HG03135 (cell line): ENCODE data around the gene CDKN2B.
"Not testable (repeated sequence)": the region's sequence is repeated elsewhere in the genome, so short reads cannot be mapped to it uniquely, and the experiment has no call there.

ENCODE experiments used
- ATAC-seq: cut with Tn5 transposase; IDR thresholded peaks from one replicate; pipeline ENCODE4 v1.9.1; 2021; ENCODE audit warnings: mild to moderate bottlenecking, moderate library complexity; ENCODE audit not compliant: unreplicated experiment

Gene CDKN2B, protein sequence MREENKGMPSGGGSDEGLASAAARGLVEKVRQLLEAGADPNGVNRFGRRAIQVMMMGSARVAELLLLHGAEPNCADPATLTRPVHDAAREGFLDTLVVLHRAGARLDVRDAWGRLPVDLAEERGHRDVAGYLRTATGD

DNA sequence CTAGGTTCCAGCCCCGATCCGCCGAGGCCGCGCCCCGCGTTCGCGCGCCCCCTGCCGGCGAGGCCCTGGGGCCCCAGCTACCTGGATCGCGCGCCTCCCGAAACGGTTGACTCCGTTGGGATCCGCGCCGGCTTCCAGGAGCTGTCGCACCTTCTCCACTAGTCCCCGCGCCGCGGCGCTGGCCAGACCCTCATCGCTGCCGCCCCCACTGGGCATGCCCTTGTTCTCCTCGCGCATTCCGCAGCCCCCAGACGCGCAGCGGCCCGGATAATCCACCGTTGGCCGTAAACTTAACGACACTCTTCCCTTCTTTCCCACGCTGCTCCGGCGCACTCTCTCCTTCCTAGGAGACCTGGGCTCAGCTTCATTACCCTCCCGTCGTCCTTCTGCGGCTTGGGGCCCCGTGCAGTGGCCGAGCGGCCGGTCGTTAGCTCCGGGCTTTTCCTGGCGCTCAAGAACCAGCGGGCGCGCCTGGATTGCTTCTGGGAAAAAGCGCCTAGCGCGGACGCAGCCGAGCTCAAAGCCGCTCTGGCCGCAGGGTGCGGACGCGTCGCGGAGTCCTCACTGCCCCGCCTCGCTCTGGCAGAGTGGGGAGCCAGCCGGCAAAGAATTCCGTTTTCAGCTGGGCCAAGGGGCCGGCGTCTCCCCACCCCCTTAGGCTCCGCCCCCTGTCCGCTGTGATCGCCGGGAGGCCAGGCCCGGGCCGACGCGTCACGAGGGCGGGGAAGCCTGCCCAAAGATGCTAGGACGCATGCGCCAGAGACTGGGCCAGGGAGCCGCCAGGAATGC lies at the start of gene CDKN2B:
CDKN2B (minus strand) TSS at position 589 of the 789 bp plus-strand sequence; CDS start at position 237, 352 bp downstream.
- ATAC-seq = peak; percentile 92

DNA sequence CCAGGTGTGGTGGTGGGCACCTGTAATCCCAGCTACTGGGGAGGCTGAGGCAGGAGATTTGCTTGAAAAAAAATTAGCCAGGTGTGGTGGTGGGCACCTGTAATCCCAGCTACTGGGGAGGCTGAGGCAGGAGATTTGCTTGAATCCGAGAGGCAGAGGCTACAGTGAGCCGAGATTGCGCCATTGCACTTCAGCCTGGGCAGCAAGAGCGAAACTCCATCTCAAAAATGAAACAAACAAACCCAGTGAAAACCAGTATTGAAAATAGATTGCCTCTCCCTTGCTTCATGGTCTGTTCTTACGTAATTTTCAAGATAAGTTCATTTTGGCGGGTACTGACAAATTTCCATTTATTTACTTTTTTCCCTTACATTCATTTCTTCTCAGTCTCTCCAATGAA lies 48.9 kb upstream of the CDKN2B start:
- not testable (repeated sequence) for ATAC-seq

DNA sequence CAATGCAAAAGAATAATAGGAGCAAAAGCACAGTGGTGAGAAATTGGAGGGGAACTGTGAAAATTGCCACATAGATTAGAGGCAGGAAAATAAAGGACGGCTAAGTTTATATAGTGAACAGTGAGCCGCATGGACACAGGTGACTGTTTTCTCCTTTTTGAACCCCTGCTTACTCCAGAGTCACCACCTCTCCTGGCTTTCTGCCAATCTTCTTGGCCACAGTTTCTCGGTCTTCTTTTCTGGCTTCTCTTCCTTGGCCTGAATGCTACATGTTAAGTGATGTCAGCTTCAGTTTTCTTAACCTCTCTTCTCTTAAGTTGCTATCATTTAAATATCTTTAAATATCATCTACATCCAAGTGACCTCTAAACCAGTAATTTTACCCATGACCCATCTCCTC lies 47.3 kb upstream of the CDKN2B start:
- ATAC-seq = no peak

DNA sequence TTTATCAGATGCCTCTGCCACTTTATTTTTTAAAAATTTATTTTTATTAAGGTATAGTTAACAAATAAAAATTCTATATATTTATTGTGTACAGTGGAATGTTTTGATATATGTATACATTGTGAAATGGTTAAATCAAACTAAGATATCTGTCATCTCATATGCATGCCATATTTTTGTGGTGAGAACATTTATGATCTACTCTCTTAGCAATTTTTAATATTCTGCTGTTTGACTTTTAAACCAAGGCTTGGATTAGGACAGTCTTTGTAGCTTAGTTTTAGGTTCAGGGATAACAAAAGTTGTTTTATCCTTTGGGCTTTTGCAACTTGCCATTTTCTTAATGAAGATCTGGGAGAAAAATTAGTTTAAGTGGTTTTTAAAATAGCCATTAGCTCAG lies 46.0 kb upstream of the CDKN2B start:
- ATAC-seq = no peak

DNA sequence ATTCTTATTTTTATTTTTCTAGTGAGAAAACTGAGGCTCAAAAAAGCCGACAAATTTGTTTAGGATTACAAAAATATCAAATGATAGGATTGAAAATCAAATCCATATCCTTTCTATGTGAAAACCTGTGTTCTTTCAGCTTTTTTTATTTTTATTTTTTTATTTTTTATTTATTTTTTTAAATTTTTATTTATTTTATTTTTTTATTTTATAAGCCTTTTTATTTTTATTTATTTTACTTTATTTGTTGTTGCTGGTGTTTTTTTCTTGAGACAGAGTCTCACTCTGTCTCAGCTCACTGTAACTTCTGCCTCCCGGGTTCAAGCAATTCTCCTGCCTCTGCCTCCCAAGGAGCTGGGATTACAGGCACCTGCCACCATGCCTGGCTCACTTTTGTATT lies 45.4 kb upstream of the CDKN2B start:
- no peak for ATAC-seq

DNA sequence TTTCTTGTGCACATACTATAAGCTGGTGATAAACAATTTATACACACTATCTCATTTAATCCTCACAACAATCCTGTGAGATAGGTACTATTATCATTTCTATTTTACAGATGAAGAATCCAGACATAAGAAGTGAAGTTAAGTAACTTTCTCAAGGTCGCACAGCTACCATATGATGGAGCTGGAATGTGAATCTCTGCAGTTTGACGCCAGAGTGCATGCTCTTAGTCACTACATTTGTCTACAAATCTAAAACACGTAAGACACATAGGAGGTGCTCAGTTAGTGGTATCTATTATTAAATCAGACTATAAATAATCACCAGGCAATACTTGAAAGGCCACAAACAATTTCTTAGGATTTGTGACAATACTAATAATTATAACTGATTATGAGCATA lies 45.0 kb upstream of the CDKN2B start:
- no peak for ATAC-seq

DNA sequence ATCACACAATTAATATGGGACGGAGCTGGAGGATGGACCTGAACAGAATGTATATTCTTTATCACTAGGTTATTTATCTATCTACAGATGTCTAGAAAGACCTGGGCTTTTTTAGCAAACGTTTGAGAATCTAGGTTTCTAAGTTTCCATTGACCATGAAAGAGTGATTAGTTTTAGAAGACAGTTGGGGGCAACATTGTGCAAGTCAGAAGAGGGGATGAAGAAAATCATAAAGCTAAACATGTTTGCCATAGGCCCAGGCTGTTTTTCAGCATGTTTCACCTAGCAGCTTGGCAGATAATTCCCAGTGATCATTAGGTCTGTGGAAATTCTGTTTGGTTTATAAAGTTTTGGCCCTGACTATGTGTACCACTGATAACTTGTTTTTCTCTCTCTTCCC lies 44.1 kb upstream of the CDKN2B start:
- no peak for ATAC-seq

DNA sequence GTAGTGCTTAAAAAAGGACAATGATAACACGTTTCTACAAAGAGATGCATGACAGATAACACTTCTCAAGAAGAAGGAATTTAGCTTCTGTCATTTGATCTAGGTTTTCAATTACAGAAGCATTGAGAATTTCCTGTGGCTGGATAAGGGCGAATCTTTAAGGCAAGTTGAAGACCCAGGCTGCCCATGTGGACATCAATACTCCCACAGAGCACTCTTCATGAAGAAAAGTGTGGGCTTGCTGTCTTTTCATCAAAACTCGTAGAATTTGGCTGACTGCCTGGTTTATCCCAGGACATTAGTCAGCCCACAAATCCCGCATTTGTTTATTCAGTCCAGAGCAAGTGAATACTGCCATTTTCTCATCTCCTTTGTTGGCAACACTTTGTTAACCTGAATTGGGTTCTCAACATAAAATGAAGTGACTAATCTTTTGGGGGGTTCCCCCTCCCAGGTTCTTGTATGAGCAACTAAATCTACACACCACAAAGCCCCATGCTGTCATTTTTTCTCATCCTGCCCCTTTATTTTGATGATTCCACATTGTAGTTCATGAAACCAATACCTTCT lies 43.4 kb upstream of the CDKN2B start:
- no peak for ATAC-seq

DNA sequence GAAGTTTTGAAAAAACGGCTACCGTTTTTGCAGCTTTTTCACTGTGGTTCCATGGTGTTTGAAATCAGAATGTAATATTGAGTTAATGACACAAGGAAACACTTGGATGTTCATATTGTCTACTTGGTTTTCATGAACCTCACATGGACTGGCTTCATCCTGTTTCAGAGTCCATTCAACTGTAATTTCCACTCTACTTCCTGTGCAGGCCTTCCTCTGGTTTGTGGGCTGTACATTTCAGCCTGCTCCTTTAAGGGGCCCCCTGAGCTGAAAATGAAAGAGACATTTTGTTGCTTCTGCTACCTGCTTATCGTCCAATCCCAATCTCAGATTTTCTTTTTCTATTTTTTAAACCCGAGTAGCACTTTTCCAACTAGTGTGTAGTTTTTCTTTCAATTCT lies 41.8 kb upstream of the CDKN2B start:
- peak; percentile 83 for ATAC-seq

DNA sequence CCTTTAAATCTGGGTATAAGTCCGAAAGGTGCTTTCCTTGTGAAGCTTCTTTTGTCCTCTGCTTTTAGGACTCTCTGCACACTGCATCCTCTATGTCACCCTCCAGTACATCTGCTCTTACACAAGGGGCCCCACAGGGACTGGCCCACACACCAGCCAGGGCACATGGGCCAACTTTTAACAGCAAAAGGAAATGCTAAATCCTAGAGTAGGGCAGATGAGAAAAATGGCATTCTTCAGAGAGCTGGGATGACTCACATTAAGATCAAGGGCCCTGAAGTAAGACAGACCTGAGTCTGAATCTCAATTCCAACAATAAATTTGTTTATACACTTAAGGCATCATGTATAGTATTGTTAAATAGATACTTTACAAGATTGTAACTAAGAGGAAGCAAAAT lies 40.3 kb upstream of the CDKN2B start:
- no peak for ATAC-seq

DNA sequence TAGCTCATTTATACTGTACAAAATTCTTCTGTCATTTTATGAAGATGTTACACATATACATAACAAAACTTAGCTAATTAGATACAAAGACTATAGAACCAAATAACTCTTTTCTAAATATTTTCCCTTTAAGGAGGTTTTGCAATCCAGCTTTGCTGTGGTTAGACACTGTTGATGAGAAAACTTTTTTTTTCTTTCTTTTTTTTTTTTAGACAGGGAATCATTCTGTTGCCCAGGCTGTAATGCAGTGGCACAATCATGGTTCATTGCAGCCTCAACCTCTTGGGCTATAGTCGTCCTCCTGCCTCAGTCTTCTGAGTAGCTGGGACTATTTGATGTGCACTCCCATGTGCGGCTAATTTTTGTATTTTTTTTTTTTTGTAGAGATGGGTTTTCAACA lies 38.5 kb upstream of the CDKN2B start:
- ATAC-seq = no peak

DNA sequence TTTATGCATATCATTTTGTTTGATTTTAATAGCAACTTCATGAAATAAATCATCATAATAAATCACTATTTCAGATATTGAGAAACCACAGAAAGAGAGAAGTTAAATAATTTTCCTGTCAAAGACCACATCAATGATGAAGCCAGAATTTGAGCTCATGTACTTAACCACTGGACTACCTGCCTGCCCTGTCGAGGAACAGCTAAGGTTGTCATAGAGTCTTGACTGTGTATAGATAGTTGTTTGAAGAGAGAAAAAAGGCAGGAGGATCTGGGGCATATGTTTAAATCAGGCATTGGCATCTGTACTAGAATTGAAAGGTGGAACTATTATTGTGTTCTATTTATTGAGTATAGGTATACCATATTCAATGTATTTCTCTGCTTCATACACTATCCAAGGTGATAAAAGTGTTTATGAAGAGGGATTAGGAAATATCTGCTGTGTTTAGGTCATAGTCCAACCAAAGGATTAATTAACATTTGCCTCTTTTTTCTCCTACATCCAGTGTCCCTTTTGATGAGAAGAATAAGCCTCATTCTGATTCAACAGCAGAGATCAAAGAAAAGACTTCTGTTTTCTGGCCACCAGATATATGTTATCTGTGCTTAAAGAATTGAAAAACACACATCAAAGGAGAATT lies 37.3 kb upstream of the CDKN2B start:
- no peak for ATAC-seq

DNA sequence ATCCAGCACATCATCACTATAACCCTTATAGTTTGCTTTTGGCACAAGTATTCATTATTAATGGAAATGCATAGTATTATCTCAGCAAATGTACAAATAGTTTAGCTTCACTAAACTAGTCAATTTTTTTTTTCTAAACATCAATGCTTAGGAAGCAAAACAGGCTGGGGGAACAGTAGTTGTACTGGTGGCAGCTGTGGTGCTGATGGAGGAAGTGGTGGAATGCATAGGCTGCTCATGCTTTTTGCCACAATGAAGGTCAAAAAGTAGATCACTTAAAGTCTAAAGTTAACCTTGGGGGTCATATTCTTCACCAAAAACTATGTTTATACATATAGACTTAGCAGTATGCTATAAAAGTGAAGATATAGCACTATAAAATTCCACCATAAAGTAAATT lies 36.3 kb upstream of the CDKN2B start:
- no peak for ATAC-seq

DNA sequence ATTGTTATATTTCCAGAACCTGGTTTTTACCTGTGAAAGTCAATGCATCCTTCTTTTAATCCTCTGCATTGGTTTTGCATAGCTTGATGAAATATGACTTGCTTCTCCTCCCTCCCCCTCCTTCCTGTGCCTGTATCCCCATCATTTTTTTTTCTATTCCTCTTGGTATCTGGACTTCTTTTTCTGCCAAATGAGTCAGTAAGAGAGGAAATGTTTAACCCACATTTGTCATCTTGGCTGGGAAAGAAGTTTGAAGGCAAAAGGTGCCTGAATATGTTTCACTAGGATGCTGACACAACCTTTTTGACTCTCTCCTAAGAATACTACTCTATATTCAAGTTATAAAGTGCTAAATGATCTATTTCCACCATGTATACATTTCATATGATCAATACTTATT lies 35.5 kb upstream of the CDKN2B start:
- ATAC-seq = no peak

DNA sequence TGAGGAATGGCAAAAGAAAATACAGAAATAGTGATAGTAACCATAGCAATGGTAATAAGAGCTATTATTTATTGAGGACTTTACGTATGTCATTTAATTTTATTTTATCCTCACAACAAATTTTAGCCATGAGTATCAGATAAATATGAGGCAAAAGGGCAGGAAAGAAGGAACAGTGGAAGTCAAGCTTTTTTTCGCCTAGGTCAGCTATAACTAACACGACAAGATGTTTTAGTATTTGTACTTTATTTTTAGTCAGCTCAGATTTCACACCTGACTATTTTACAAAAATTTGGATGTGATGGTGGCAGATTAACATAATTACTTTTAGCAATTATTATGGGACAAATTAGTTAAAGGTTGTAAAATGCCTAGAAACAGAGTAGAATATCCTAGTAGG lies 34.8 kb upstream of the CDKN2B start:
- no peak for ATAC-seq

DNA sequence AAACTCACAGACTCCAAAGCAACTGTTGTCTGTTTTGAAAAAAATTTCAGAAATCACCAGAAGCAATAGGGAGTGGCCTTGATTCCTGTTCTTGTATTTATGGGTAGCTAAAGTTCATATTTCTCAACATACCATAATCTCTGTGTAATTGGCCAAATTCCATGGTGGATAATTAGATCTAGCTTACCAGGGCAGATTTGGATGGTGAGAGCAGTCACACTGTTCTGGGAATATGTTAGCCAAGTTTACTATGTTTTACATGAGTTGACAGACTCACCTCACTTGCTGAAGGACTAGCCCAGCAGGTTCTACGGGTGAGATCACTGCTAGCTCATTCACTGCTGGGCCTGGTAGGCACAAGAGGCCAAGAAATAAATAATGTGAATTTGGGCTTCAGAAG lies 32.7 kb upstream of the CDKN2B start:
- ATAC-seq = no peak

DNA sequence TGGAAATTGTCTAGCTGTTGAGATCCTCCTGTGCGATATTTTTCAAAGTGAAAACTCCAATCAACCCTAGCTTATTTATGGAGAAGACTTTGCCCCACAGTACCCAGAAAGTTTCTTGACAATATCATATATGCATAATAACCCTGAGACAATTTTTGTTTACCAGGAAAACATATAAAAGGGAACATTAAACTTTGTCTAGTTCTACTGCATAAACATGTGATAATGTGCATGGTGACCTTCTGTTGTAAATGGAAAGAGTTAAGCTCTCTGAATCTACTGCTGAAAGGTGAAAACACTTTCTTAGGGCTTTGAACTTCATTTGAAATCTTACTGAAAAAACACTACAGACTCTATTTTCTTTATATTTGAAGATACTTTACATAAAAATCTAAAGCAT lies 32.2 kb upstream of the CDKN2B start:
- ATAC-seq = no peak

DNA sequence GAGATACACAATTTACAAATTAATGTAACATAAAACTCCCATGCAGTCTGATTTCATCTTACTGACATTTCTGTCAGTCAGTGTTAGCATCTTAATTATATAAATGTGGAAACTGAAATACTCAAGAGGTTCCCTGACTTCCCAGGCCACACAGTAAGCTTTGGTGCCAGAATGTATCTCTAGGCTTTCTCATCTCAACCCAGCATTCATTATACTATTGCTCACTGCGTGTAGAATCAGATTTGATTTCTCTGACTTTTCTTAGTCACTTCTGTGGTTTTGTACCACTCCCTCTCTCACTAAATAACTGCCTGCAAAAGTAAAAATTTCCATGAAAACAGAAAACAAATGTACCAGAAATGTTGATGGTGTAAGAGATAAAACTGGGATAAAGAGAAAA lies 31.7 kb upstream of the CDKN2B start:
- no peak for ATAC-seq

DNA sequence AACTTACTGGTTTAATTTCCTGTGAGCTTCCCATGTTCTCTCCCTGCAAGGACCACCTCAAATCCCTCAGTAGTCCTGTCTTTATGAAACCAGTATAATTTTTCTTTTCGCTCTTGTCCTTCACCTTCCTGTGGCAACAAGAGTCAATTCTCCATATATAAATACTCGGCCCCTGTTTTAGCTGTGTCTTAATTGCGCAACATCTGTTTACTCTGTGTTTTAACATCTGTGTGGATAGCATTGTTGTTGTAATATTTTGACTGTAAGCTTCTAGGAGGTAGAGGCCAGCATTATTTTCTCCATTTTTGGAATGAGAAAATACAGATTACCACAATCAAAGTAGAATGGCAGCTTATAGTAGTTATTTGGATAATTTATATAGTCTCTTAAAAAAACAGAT lies 30.2 kb upstream of the CDKN2B start:
- no peak for ATAC-seq

DNA sequence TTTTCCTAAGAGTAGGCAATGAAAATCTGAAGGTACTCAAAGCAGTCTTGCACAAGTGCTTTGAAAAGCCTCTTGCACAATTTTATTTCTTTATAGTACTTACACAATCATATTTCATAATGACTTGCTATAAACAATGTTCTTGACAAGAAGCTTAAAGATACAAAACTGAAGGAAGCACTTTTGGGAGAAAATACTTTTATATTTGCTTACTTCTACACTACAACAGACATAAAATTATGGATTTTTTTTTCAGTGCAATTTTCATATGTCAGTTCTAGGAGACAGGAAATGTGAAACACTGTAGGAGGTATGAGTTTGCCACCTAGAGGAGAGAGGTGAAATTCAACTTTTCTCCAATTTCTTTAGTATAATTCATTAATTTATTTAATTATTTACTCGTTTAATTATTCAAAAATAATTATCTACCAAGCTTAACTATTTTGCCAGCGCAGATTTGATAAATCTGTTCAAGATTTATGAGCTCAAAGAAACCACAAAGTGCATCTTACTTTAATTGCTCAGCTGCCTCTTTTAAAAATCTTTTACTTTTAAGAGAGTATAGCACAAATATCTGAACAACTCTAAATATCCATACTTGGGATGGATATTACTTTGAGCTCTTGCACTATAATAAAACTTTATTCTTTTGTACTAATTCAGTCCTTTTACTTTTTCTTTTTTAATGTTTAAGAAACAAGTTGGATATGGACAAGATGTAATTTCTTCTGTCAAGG lies 29.0 kb upstream of the CDKN2B start:
- ATAC-seq = peak; percentile 59

DNA sequence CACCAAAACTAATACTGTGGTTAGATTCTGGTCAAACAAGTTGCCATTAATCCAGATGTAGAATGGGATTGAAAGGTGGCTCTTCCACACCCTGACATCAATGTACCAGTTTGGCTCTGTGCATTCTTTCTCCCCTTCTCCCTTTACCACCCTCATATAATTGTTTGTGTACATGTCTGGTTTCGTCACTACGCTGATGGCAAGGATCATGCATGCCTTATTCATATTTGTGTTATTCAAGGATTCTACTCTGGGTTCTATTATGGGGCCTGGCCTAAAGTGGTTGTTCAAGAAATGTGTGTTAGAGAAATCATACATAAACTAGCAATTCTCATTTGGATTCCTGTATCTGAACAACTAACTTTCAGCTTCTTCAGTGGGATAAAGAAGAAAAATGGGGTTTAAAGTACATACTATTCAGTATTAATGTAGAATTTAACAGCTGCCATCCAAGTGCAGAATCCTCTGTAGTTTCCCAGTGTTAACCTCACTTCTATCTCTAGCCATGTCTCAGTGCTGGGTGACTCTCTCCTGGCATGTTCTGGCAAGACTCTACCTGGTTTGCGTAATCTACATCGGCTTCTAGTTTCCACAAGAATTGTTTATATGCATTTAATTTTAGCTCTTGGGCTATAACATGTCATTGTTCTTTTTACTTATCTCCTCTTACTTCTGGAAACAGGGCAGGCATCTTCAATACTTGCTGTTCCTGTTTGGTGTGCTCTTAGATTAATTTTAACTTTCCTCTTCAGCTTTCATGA lies 27.9 kb upstream of the CDKN2B start:
- no peak for ATAC-seq
